Measurements from ENCODE around the gene MYRFL.

MYRFL gene

DNA sequence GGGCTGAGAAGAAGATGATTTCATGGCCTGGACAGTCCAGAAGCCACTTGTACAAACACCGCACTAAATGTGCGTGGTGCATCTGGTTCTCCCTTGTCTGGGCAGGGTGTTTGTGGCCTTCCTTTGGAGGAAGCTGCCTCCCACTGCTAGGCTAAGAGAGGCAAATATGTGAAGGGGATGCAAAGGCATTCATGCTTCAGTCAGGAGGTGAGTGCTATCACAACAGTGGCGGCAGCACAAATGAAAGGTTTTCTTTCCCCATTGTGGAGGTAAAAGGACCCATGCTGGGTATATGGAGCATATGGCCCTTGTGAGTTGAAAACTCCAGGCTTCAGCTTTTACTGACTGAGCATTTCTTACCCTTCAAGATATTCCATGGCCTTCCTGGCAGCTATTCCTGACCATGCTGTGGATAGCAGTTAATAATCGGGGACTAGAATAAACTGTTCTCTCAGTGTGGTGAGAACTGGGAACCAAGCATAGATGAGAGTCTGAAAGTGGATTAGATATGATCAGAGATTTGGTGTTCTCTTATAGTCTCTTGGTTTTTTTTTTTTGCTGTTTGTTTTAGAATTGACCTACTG lies 69.9 kb downstream of the MYRFL start:
- in situ Hi-C loops (cut with MboI; ENCODE audit: low sequenced_read_pairs) = no loop called here

DNA sequence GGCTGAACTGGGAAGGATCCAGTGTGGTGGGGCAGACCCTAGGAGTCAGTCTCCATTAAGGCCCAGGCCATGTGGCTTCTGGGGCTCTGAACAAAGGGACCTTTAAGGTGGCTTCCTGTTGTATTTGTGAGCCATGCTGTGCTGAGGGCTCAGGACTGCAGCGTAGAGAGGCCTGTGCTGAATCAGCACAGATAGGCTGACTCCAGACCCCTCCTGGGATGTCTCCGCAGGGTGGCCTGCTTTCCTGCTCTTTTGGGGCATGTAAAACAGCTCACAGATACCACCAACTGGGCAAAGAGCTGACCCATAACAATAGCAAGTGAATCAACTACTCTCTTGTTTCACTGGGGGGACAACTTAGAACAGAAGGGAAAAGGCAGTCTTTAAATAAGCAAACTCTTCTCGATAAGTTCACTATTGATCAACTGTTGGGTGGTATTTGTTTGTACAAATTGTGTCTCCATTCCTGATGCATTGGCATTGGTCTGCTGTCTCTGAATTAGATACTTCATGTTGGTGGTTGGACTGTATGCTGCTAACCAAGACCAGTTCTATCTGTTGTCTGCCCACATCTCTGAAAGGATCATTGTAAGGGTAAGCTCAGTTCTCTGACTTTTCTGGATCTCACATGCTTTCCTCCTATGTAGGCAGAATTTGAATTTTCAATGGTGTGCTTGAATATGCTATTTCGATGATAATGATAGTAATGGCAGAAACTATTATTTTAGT lies 71.8 kb downstream of the MYRFL start:
- in situ Hi-C loops (cut with MboI; ENCODE audit: low sequenced_read_pairs) = no loop called here

DNA sequence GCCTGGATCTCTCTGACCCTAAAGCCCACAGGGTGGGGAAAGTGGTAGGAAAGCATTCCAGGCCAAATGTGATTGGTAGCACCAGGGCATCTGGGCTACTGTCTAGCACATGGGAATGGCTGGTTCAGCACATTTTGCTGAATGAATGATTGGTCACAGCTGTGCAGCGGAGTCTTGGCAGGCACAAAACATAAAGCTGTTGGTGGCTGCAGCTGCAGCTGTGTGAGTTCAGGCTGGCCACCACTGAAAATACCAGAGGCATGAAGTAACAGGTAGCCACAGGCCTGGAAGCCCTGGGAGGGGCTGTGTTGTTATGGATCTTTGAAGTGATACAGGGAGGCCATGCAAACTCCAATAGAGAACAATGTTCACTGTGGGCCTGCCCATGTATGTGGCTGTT lies 72.7 kb downstream of the MYRFL start:
- in situ Hi-C loops (cut with MboI; ENCODE audit: low sequenced_read_pairs) = no loop called here

DNA sequence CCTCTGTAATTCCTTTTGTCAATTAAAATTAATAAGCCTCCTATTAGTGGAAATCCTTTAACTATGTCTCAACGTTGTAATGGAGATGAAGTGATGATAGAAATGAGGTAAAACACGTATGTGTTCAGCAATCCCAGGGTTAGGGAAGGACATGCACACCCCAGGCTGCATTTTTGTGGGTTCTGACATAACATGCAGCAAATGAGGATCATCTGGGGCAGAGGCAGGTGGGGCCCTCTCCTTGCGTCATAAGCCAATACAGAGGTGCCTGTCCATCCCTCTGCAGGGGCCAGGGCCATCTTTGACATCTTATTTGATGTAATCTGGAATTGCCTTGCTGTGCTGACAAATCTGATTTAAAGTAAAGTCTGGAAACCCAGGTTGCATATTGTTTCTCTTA lies 73.2 kb downstream of the MYRFL start:
- in situ Hi-C loops (cut with MboI; ENCODE audit: low sequenced_read_pairs) = no loop called here

DNA sequence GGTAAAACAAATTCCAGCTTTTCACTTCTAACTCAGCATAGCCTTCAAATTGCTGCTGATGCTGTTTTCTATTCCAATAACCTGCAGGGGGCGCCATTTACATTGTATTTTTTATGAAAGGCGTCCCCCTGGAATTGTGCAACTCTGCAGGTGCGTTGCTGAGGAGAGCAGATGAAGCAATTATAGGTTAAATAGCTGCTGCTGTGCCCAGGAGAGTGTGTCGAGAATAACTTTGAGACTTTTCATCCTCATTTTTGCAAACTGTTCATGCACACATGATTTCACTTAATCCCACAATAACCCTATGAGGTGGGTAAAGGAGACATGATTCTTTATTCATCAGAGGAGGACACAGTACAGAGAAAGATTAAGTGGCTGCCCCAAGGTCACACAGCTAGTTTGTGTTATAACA lies 75.7 kb downstream of the MYRFL start:
- in situ Hi-C loops (cut with MboI; ENCODE audit: low sequenced_read_pairs) = no loop called here

DNA sequence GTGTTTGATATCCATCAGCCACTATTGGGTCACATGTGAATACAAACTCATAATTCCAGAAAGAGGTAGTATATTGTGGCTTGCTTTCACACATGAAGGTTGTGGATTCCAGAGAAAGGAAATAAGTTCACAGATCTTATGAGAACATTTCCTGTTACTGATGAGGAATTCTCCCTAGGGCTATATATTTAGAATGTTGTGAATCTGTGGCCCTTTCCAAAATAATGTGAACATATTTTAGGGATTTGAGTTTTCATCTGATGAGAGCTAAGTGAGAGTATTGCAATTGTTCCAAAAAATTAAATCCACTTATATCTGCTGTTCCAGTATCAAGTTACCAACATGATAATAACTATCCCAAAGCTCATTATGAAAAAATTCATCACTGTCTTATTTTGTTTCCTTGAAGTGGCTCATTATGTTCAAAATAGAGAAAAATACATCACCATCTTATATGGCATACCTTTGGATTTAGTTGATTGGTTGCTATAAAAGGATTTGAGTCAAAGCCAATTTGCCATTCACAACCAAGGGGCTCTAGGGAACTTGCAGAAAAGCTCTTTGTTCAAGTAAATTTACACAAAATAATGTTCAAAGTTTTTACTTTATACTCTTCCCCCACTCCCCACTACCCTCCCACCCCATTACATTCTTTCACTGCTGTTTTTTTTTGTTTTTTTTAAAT lies 76.3 kb downstream of the MYRFL start:
- in situ Hi-C loops (cut with MboI; ENCODE audit: low sequenced_read_pairs) = no loop called here

DNA sequence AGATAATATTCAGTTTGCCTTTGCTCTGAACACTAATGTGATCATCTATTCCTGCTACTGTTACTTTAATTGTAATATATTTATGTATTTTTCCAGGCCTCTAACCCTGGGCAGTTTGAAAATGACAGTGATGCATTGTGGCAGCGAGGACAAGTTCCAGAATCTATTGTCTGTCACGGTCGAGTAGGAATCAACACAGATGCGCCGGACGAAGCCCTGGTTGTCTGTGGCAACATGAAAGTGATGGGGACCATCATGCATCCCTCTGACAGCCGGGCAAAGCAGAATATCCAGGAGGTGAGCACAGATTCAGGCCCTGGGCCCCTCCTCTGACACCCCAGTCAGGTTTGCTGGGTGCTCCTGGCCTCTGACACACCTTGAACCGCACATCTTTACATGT lies 78.5 kb downstream of the MYRFL start:
- in situ Hi-C loops (cut with MboI; ENCODE audit: low sequenced_read_pairs) = no loop called here

DNA sequence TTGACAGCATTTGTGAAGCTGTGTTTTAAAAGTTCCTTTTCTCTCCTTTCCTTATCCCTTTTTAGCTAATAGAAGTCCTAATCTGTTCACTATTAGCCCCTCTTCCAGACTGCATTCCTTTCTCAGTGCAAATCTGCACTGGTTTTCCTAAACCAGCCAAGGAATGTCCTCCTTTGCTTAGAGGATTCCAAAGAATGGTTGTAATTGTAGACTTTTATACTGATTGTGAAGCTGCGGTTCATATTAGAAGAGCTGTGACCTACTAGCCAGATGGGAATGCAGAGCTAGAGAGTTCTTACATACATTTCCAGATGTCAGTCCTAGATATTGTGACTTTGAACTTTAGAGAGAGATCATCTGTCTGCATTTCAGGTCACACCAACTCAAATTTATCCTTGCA lies 79.8 kb downstream of the MYRFL start:
- in situ Hi-C loops (cut with MboI; ENCODE audit: low sequenced_read_pairs) = no loop called here

DNA sequence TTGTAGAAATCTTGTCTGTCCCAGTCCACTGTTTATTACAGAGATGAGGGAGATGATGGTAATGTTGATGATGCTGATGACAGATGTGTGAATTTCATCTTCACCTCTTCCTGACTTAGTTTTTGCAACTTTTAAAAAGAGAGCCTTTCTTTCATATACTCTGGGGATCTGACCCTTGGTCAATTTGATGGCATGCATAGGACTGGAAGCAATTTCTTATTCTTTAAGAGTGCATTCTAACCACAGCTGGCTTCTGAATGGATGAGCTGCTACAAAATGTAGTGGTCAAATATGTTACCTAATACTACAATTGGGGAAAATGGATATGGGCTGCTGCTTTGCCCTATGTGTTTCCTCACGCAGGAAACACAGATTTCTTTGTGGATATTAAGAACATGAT lies 80.8 kb downstream of the MYRFL start:
- in situ Hi-C loops (cut with MboI; ENCODE audit: low sequenced_read_pairs) = no loop called here

DNA sequence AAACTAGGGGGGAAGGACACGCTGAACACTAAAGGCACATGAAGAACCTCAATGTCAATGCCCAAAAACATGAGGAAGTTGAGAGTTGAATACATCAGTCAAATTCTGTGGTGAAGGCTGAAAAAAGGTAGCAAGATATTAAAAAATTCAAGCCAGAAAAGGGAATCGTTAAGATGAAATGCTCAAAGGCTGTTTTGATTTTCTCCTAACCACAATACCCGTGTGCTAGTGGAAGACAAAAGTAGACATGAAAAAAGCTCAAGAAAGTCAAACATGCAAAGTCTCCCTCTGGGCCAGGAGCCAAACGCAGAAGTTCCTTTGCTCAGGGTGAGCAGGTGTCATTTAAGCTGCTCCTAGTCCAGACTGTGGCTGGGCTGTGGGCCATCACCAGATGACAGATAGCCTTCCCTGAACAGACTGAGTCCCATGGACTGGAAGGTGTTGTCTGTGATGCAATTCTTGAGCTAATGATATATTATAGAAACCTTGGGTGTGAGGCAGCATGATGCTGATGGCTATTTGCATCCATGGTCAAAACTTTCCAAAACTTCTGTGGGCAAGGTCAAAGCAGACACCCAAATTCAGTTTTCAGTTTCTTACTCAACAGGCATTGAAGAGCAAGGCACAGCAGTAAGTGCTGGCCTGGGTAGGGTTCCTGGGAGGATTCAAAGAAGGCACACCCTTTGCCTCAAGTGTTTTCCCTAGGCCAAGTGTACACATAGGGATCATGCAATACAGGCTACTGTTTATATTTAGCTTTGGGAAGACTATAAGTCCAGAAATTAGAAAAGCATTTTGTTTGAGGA lies 81.6 kb downstream of the MYRFL start:
- in situ Hi-C loops (cut with MboI; ENCODE audit: low sequenced_read_pairs) = no loop called here

DNA sequence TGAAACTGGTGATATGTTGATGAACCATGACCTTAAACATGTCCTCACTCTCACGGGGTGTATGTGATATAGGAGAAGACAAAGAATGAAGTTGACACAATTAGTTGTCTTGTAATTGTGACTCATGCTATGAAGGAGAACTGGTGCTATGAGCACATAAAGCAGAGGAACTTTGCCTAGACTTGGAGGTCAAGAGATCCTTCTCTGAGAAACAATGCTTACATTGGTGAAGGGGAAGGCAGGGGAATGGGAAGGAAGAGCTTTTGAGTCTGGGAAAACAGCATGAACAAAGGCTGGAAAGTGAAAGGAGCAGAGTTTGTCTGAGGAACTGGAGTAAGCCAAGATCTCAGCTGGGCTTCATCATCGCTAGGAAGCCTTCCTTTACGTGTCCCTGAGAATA lies 83.2 kb downstream of the MYRFL start:
- in situ Hi-C loops (cut with MboI; ENCODE audit: low sequenced_read_pairs) = no loop called here

DNA sequence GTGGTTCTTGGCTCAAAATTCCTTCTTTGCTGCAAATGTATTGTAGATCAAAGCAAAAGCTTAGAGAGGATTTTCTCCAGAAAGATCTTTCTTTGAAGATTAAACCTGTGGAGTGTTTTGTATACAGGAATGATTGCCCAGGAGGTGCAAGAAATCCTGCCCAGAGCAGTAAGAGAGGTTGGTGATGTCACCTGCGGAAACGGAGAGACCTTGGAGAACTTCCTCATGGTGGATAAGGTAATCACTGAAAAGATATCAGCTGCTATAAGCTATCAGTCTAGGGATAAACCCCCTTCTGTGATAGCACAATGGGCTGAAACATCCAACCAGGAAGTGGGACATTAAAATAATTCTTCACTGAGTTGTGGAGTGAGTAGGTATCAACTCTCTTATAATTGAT lies 85.7 kb downstream of the MYRFL start:
- in situ Hi-C loops (cut with MboI; ENCODE audit: low sequenced_read_pairs) = no loop called here

DNA sequence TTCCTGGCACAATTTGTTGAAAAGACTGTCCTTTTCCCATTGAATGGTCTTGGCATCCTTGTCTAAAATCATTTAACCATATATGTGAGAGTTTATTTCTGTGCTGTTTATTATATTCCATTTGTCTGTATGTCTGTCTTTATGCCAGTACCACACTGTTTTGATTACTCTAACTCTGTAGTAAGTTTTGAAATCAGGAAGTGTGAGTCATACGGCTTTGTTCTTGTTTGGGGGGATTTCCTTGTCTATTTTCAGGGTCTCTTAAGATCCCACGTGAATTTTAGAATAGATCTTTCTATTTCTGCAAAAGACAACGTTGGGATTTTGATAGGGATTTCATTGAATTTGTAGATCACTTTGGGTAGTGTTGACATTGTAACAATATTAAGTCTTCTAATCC lies 88.5 kb downstream of the MYRFL start:
- in situ Hi-C loops (cut with MboI; ENCODE audit: low sequenced_read_pairs) = no loop called here

DNA sequence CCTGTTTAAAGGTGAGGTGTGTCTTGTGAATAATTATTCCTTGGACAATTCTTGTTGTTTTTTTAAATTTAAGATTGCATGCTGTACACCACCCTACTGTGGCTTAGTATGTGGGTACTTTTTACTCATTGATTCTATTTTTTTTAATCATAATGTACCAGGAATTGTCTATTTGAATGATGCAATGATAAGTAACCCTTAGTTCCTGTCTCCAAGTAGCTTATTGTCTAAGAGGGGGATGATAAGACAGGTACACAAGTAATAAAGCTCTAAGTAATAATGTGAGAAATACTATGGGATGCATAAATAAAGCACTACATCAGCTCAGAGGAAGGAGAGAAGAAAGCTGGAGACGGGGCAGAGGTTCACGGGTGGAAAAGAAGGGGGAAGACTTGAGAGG lies 90.9 kb downstream of the MYRFL start:
- in situ Hi-C loops (cut with MboI; ENCODE audit: low sequenced_read_pairs) = no loop called here

DNA sequence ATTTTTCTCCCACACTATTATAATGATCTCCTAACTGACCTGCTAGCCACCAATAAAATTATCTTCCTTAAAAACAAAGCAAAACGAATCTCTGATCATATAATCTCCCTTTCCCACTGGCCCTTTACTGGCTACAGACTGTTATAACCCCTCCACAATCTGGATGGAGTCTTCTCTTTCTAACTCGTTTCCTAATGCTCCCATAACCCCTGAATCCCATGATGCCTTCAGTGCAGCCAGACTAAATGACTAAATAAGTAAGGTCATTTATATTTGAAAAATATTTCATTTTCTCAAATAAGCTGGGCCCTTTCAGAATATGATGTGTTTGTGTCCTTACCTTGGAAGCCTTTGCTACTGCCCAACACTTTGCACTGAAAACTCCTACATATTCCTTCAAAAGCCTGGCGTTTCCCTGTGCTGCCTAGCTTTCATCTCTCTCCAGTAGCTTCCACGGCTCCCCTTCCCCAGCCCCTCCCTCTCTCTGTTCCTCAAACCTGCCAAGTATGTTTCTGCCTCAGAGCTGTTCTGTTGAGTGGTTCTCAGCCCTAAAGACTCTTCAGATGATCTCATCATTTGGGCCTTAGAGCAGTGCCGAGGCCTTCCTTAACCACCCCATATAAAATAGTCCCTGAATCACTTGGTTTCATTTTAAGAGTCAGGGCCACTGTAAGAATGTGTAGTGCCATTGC lies 91.7 kb downstream of the MYRFL start:
- in situ Hi-C loops (cut with MboI; ENCODE audit: low sequenced_read_pairs) = no loop called here

DNA sequence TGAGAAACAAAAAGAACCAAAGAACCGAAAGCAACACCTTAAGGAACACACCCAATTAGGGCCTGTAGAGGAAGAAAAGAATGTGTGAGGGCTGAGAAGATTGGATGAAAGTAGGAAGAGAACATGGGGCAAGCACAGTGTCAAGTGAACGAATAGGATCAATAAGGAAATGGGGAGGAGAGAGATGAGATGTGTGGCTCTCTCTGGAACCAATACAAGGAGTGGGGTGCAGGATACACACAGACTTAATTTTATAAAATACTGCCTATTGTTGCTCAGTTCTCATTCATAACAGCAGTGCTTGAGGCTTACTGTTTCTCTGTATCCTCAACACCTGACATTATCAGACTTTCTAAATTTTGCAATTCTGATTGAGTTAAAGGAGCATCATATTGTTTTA lies 93.3 kb downstream of the MYRFL start:
- in situ Hi-C loops (cut with MboI; ENCODE audit: low sequenced_read_pairs) = no loop called here

DNA sequence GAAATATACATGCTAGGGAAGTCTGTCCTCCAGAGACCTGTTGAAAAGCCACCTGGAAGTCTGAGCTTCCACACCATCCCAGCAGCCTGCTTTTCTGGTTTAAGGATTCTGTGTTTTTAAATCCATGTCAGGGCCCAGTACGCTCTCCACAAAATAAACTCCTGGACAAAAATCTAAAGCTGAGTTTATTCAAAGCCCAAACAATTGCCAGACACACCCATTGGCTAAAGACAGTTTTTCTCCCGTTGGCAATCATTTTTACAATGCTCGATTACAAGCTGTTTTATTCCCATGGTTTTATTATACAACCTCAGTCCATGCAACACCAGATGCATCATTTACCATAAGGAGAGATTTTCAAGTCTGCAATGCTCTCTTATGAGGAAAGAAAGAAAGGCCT lies 94.5 kb downstream of the MYRFL start:
- in situ Hi-C loops (cut with MboI; ENCODE audit: low sequenced_read_pairs) = no loop called here

DNA sequence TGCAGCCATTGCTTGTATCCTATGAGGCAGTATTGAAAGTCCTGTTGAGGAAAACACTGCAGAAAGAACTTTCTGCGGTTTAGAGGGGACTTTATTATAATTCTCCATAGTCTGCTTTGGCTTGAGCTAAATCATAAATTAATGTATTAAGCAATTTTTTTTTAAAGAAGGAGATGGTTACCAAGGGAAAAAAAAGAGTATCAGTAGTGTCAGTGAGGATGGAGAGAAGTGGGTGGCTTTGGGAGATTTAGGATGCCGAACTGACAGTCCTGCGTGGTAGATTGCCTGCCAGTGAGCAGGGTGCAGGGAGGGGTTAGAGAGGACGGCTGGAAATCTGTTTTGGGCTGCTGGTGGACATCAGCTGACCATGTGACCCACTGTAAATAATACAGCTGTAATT lies 96.8 kb downstream of the MYRFL start:
- in situ Hi-C loops (cut with MboI; ENCODE audit: low sequenced_read_pairs) = no loop called here

DNA sequence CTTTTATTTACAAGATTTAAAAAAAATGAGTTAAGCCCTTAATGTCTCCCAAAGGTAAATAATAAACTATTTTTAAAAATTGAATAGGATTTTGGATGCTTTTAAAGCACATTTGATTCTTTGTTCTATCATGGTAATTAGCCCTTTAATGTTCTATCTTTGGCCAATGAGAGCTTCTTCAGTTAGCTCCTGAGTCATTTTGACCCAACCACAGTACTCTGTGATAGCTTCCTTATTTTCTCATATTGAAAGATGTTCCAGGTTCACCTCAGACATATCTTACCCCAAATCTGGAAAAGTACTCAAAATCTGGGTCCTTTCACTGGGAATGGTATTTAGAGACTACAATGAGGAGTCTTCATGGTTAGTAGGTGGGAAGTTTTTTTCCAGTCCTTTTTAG lies 98.0 kb downstream of the MYRFL start:
- in situ Hi-C loops (cut with MboI; ENCODE audit: low sequenced_read_pairs) = no loop called here

DNA sequence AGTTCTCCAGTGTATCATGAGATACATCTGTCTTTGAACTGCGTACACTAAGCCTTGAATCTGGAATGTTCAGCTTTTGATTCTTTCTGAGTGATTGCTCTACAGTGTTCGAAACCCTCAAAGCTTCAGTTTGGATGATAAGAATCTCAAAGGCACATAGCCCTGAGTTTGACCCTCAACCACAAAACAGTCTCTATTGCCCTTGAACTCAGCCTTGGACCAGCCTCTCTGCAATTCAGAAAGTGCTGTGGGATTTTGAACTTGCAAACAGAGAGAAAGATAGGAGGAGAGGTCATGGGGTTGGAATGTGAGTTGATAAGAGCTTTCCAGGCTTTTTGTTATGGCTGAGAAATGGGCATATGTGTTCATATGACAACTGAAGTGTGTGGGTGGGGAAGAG lies 100.3 kb downstream of the MYRFL start:
- in situ Hi-C loops (cut with MboI; ENCODE audit: low sequenced_read_pairs) = no loop called here

DNA sequence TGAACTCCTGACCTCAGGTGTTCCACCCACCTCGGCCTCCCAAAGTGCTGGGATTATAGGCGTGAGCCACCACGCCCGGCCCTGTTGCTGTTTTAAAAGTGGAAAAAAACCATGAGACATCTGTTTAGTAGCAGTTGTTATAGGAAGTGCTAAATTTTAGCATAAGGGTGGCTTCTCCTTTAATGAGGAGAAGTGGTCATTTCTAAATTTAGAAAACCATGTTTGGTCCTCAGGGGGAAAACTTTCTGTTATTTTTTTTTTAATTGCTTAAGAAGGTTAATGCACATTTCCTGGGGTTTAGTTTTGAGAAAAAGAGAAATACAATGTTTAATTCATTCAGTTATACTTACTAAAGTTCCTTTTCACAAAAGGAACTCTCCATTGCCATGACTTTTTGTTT lies 102.1 kb downstream of the MYRFL start:
- in situ Hi-C loops (cut with MboI; ENCODE audit: low sequenced_read_pairs) = no loop called here
